ENCODE results near the gene DYRK3. TPM values are rescaled to one million over a fixed set of nuclear protein-coding genes. Genes with fewer than 3 reads are reported as not detected.
A peak's percentile ranks its signal among the peaks of the same experiment; 100 is the strongest.

The DYRK3 gene
- total and polyA plus RNA-seq, 9 of the 15 experiments (the other 6 are each of a cell fraction or from before 2014, with no cell fraction given), result 4.5 to 33.7 (median 25.7) TPM

- TF ChIP-seq ZNF263 (CRISPR knock-in tag; IDR thresholded peaks at IDR 0.05; ENCODE audit: borderline replicate concordance) (peak; percentile 58; the same call in 1 of the 2 replicates), KAT7 (CRISPR knock-in tag; IDR thresholded peaks at IDR 0.05; ENCODE audit: borderline replicate concordance) (peak; percentile 97), POU5F1 (IDR thresholded peaks at IDR 0.05; ENCODE audit: borderline replicate concordance, low read depth, low read length, partially characterized antibody) (no peak), POLR2AphosphoS2 (IDR thresholded peaks at IDR 0.05; ENCODE audit: low read length) (peak; percentile 61; the same call in 1 of the 2 replicates), CBX8 (IDR thresholded peaks at IDR 0.05; ENCODE audit: borderline replicate concordance, extremely low read depth, low read depth, low read length, poor library complexity, severe bottlenecking) (no peak), CBX2 (IDR thresholded peaks at IDR 0.05; ENCODE audit: insufficient read depth, low read length, poor library complexity, severe bottlenecking) (no peak), NELFE (IDR thresholded peaks at IDR 0.05; ENCODE audit: insufficient read depth, insufficient read length) (no peak), ZNF77 (CRISPR knock-in tag; IDR thresholded peaks at IDR 0.05) (no peak), NKRF (IDR thresholded peaks at IDR 0.05; ENCODE audit: borderline replicate concordance) (peak; percentile 95; the same call in 1 of the 2 replicates), SRSF1 (IDR thresholded peaks at IDR 0.05; ENCODE audit: low read depth, low read length) (no peak), NFATC3 (IDR thresholded peaks at IDR 0.05) (no peak), KDM1A (IDR thresholded peaks at IDR 0.05) (peak in 1 of 2 experiments; percentile 83; a peak in 2 of 4 replicates), SETDB1 (IDR thresholded peaks at IDR 0.05; ENCODE audit: low read length) (no peak), MTF1 (CRISPR knock-in tag; IDR thresholded peaks at IDR 0.05; ENCODE audit: borderline replicate concordance) (no peak), MYBL2 (IDR thresholded peaks at IDR 0.05; ENCODE audit: low read depth) (peak; percentile 44), MYBL2 (CRISPR knock-in tag; IDR thresholded peaks at IDR 0.05; ENCODE audit: borderline replicate concordance) (no peak), ZNF408 (CRISPR knock-in tag; IDR thresholded peaks at IDR 0.05; ENCODE audit: low read depth) (no peak), TAF15 (IDR thresholded peaks at IDR 0.05; ENCODE audit: low read depth, low read length) (no peak), EHMT2 (IDR thresholded peaks at IDR 0.05) (no peak), PPARD (CRISPR knock-in tag; IDR thresholded peaks at IDR 0.05) (no peak), BACH1 (tag; IDR thresholded peaks at IDR 0.05) (no peak)
- TF ChIP-seq, protein P1, sequence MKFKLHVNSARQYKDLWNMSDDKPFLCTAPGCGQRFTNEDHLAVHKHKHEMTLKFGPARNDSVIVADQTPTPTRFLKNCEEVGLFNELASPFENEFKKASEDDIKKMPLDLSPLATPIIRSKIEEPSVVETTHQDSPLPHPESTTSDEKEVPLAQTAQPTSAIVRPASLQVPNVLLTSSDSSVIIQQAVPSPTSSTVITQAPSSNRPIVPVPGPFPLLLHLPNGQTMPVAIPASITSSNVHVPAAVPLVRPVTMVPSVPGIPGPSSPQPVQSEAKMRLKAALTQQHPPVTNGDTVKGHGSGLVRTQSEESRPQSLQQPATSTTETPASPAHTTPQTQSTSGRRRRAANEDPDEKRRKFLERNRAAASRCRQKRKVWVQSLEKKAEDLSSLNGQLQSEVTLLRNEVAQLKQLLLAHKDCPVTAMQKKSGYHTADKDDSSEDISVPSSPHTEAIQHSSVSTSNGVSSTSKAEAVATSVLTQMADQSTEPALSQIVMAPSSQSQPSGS (CRISPR knock-in tag; IDR thresholded peaks at IDR 0.05), result no peak
Observed at GRCh38 chr1:206635080-206635977, at the start of gene DYRK3 (continued).
